ENCODE results near the gene MAJIN.

- TF ChIP-seq EZH2 (IDR thresholded peaks at IDR 0.05; ENCODE audit: borderline replicate concordance, low read depth, low read length, poor library complexity, severe bottlenecking) (no peak), CTCF (conservative IDR thresholded peaks at IDR 0.05; ENCODE audit: low read depth, low read length) (no peak)
Measured at GRCh38 chr11:64916775-64917662, 54.9 kb downstream of the MAJIN start, which contains the start of gene ATG2A.
